Measurements from ENCODE around the gene CX3CL1. TPM values are rescaled to one million over a fixed set of nuclear protein-coding genes. Genes with fewer than 3 reads are reported as not detected.

The CX3CL1 gene
- total RNA-seq, 4 donors from 2014 or later = 1.7 to 13.5 (median 1.8) TPM; not detected in 1

- Histone ChIP-seq H3K4me3 (no peak overlapping the region), H3K36me3 (no peaks in the 10 kb centered on the region), H3K27me3 (peaks cover 4% of the 10 kb centered on the region), H3K4me1 (no peaks in the 10 kb centered on the region), H3K9me3 (no peaks in the 10 kb centered on the region), H3K27ac (no peak overlapping the region)
- no peak for DNase-seq
- WGBS, 2 donors (ENCODE audit: low coverage in 1 of 2) = 69 to 100% methylated on average over 1 to 6 of the region's 6 CpGs
- in situ Hi-C loops (cut with MboI; ENCODE audit: low pct_ligation_motif_present in 1 of 4, low pct_unique_long_range_greater_than_20kb in 1 of 4, low sequenced_read_pairs in 3 of 4) (no loop called here), intact Hi-C loops (cut with DNase I; ENCODE audit: low total_unique reads) (no loop called here)
- no peak for TF ChIP-seq POLR2AphosphoS5 (IDR thresholded peaks at IDR 0.05)
- no peak for TF ChIP-seq CTCF (IDR thresholded peaks at IDR 0.05)
- TF ChIP-seq POLR2A (IDR thresholded peaks at IDR 0.05) = no peak
- no peak for TF ChIP-seq EP300 (IDR thresholded peaks at IDR 0.05; ENCODE audit: low read depth)
These were observed 19.6 kb upstream of the CX3CL1 start for GRCh38 chr16:57352636-57353047.

- intact Hi-C loops (cut with DNase I; ENCODE audit: low total_unique reads) = no loop called here
- no peaks in the 10 kb centered on the region for H3K36me3 ChIP-seq
- no peaks in the 10 kb centered on the region for H3K9me3 ChIP-seq
- in situ Hi-C loops (cut with MboI; ENCODE audit: low pct_ligation_motif_present in 1 of 4, low pct_unique_long_range_greater_than_20kb in 1 of 4, low sequenced_read_pairs in 3 of 4) = no loop called here
- no peak overlapping the region for H3K27ac ChIP-seq
- H3K27me3 ChIP-seq = no peaks in the 10 kb centered on the region
- TF ChIP-seq POLR2AphosphoS5 (IDR thresholded peaks at IDR 0.05) (no peak), POLR2A (IDR thresholded peaks at IDR 0.05) (no peak), CTCF (IDR thresholded peaks at IDR 0.05) (no peak), EP300 (IDR thresholded peaks at IDR 0.05; ENCODE audit: low read depth) (no peak)
- H3K4me3 ChIP-seq = no peak overlapping the region
- H3K4me1 ChIP-seq = no peaks in the 10 kb centered on the region
- 88 to 89% methylated on average over 5 to 7 of the region's 7 CpGs for WGBS, 2 donors (ENCODE audit: low coverage in 1 of 2)
- no peak for DNase-seq
These were observed 18.0 kb upstream of the CX3CL1 start for GRCh38 chr16:57354311-57354710.

GRCh38 chr16:57355898-57356414 lies 16.3 kb upstream of the CX3CL1 start:
- no peak overlapping the region for H3K27ac ChIP-seq
- no peak for DNase-seq
- intact Hi-C loops (cut with DNase I; ENCODE audit: low total_unique reads) (no loop called here), in situ Hi-C loops (cut with MboI; ENCODE audit: low pct_ligation_motif_present in 1 of 4, low pct_unique_long_range_greater_than_20kb in 1 of 4, low sequenced_read_pairs in 3 of 4) (no loop called here)
- no peak overlapping the region for H3K4me3 ChIP-seq
- WGBS, 2 donors (ENCODE audit: low coverage in 1 of 2) = 89 to 100% methylated on average over 5 of the region's 5 CpGs
- no peaks in the 10 kb centered on the region for H3K36me3 ChIP-seq
- no peaks in the 10 kb centered on the region for H3K4me1 ChIP-seq
- H3K27me3 ChIP-seq = no peaks in the 10 kb centered on the region
- no peaks in the 10 kb centered on the region for H3K9me3 ChIP-seq
- TF ChIP-seq CTCF (IDR thresholded peaks at IDR 0.05) (no peak), EP300 (IDR thresholded peaks at IDR 0.05; ENCODE audit: low read depth) (no peak), POLR2A (IDR thresholded peaks at IDR 0.05) (no peak), POLR2AphosphoS5 (IDR thresholded peaks at IDR 0.05) (no peak)

GRCh38 chr16:57356547-57356946 lies 15.7 kb upstream of the CX3CL1 start:
- H3K4me1 ChIP-seq = no peaks in the 10 kb centered on the region
- intact Hi-C loops (cut with DNase I; ENCODE audit: low total_unique reads) = no loop called here
- H3K27me3 ChIP-seq = no peaks in the 10 kb centered on the region
- no peak for DNase-seq
- TF ChIP-seq CTCF (IDR thresholded peaks at IDR 0.05) (no peak), POLR2AphosphoS5 (IDR thresholded peaks at IDR 0.05) (no peak), POLR2A (IDR thresholded peaks at IDR 0.05) (no peak), EP300 (IDR thresholded peaks at IDR 0.05; ENCODE audit: low read depth) (no peak)
- no peak overlapping the region for H3K4me3 ChIP-seq
- H3K27ac ChIP-seq = no peak overlapping the region
- H3K36me3 ChIP-seq = no peaks in the 10 kb centered on the region
- H3K9me3 ChIP-seq = no peaks in the 10 kb centered on the region
- in situ Hi-C loops (cut with MboI; ENCODE audit: low pct_ligation_motif_present in 1 of 4, low pct_unique_long_range_greater_than_20kb in 1 of 4, low sequenced_read_pairs in 3 of 4) = no loop called here
- WGBS, 2 donors (ENCODE audit: low coverage in 1 of 2) = 85 to 100% methylated on average over 2 to 4 of the region's 4 CpGs
